GM19351 (cell line): Measurements from ENCODE around the gene NFKBIB.

Source experiments
- ATAC-seq: cut with Tn5 transposase; IDR thresholded peaks from one replicate; pipeline ENCODE4 v1.9.1; 2021; ENCODE audit warnings: mild to moderate bottlenecking, moderate library complexity; ENCODE audit not compliant: unreplicated experiment

NFKBIB gene

DNA sequence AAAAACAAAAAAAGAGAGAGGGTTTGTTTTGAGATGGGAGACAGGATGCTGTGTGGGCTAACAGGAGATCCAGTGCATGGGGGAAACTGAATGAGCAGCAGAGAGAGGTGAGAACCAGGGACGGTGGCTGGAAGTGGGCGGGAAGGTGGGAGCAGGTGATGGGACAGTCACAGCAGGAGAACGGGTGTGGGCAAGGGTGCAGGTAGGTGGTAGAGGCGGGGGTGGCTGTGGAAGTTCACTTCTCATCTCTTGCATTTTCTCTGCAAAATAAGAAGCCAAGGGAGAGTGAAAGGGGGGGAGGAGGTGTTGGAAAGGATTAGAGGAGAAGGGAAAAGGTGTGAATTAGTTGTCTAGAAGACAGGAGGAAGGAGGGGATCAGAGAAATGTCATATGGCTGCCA lies 53.9 kb downstream of the NFKBIB start:
- no peak for ATAC-seq

DNA sequence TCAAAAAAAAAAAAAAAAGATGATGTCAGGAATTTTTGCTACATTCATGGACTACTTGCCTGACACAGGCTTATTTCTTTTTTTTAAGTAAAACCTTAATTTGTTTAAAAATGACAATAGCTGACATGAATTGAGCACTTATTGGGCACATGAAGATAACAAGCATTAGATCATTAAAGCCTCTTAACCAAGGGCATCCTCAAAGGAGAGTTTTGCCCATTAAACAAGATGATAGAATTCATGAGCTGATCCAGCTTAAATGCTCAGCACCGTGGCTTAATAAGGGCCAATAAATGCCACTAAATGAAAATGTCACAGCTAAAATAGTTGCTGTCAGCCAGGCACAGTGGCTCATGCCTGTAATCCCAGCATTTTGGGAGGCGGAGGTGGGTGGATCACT lies 56.5 kb downstream of the NFKBIB start:
- ATAC-seq: no peak

DNA sequence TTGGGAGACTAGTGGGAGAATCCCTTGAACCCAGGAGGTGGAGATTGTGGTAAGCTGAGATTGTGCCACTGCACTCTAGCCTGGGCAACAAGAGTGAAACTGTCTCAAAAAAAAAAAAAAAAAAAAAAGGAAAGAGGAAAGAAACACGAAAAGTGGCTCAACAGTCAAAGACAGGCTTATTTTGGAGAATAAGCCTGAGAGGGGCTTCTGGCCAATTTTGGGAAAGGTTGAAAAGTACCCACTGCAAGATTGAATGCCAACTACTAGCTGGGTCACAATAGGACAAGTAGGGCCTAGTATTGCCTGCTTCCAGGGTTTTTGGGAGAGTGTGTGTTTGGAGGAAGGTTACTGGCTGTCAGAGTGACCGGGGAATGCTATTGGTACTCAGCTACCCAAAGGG lies 58.5 kb downstream of the NFKBIB start:
- ATAC-seq: no peak
